Right ventricle myocardium inferior (tissue), 1 donor: ENCODE measurements around the gene NUFIP2. TPM values are rescaled to one million over a fixed set of nuclear protein-coding genes. Genes with fewer than 3 reads are reported as not detected.
"Not testable (repeated sequence)": the region's sequence is repeated elsewhere in the genome, so short reads cannot be mapped to it uniquely, and the experiment has no call there.

Experiments
- ATAC-seq: fragments of 200-7000 bp; cut with Tn5 transposase; one replicate; pipeline ENCODE4 v1.9.1; 2020; ENCODE audit warnings: mild to moderate bottlenecking, moderate library complexity
- DNase-seq: peaks from one replicate; pipeline ENCODE4 v3.0.0; 2021; ENCODE audit errors: missing footprints
- intact Hi-C: fragments of 100-400 bp; cut with DNase I; formaldehyde crosslinking; loops from one replicate; pipeline ENCODE4 v1.11.0; 2022
- long read RNA-seq: library from polyadenylated mRNA; unstranded; transcript quantifications from one replicate; pipeline ENCODE4 v2.0.0, GENCODE V29; 2021
- total RNA-seq: library from RNA; stranded (reverse); fragmentation: NEBNext Ultra II Directional; extraction: Animal tissue kit (Norgen Biotek cat#: 25700); gene quantifications from one replicate; pipeline ENCODE4 v1.2.1, GENCODE V29; 2021
- donor health status: DM: no; HTN: yes; CAD: no; lungs with severe emphysema.

The NUFIP2 gene
- total RNA-seq, result 42.3 TPM
- long read RNA-seq, full-length matches to known transcripts, result 1 of 3 reads
- long read RNA-seq, partial matches to known transcripts, result 2 of 3 reads
- long read RNA-seq, other reads (novel, unspliced or antisense), result 0 of 3 reads

- ATAC-seq (peak; percentile 97), DNase-seq (peak; percentile 100)
- intact Hi-C loops, result loop anchor here (1.0 to 10.0 kb wide), 3 partner anchors 75 to 271 kb away; partner anchors contain the start of genes ABHD15 and TP53I13
Measured at GRCh38 chr17:29293890-29294579, at the start of gene NUFIP2. Gene NUFIP2, minus strand, starts transcription at chr17:29294148. Its CDS starts 89 bp downstream, at chr17:29294059.

- intact Hi-C loops, result no loop called here
- no peak for DNase-seq
- no peak for ATAC-seq
Measured at GRCh38 chr17:29342158-29342765, 48.3 kb upstream of the NUFIP2 start.

- ATAC-seq, result no peak
- intact Hi-C loops, result no loop called here
- DNase-seq, result no peak
Measured at GRCh38 chr17:29341726-29342125, 47.8 kb upstream of the NUFIP2 start.

GRCh38 chr17:29339016-29339415, 45.1 kb upstream of the NUFIP2 start:
- ATAC-seq, result not testable (repeated sequence)

GRCh38 chr17:29331708-29332085, 37.7 kb upstream of the NUFIP2 start:
- DNase-seq (no peak), ATAC-seq (no peak)
- intact Hi-C loops, result no loop called here

More at GRCh38 chr17:29339016-29339415, 45.1 kb upstream of the NUFIP2 start:
- DNase-seq, intact Hi-C loops: not testable (repeated sequence)

GRCh38 chr17:29331075-29331707, 37.2 kb upstream of the NUFIP2 start:
- intact Hi-C loops, result no loop called here
- no peak for ATAC-seq
- no peak for DNase-seq

- intact Hi-C loops, result no loop called here
- no peak for DNase-seq
- ATAC-seq, result no peak
Measured at GRCh38 chr17:29327412-29327811, 33.5 kb upstream of the NUFIP2 start.

GRCh38 chr17:29326023-29326813, 32.3 kb upstream of the NUFIP2 start:
- no peak for ATAC-seq
- intact Hi-C loops, result no loop called here

GRCh38 chr17:29322363-29322762, 28.4 kb upstream of the NUFIP2 start:
- DNase-seq (no peak), ATAC-seq (no peak)
- intact Hi-C loops, result no loop called here

More at GRCh38 chr17:29326023-29326813, 32.3 kb upstream of the NUFIP2 start:
- DNase-seq, result no peak

GRCh38 chr17:29303386-29303785, 9.4 kb upstream of the NUFIP2 start:
- intact Hi-C loops, result no loop called here
- no peak for DNase-seq
- no peak for ATAC-seq

- ATAC-seq, result no peak
- intact Hi-C loops, result loop anchor here (10.0 kb wide), 1 partner anchor 266 kb away; the partner anchor contains the start of genes ABHD15 and TP53I13
- DNase-seq, result no peak
Measured at GRCh38 chr17:29299031-29299430, 5.1 kb upstream of the NUFIP2 start.

- DNase-seq (no peak), ATAC-seq (no peak)
- intact Hi-C loops, result loop anchor here (2.0 to 10.0 kb wide), 2 partner anchors 73 to 269 kb away; partner anchors contain the start of genes ABHD15 and TP53I13
Measured at GRCh38 chr17:29295420-29295819, 1.5 kb upstream of the NUFIP2 start.

- ATAC-seq, result no peak
- intact Hi-C loops, result loop anchor here (1.0 to 10.0 kb wide), 3 partner anchors 74 to 270 kb away; partner anchors contain the start of genes ABHD15 and TP53I13
- no peak for DNase-seq
Measured at GRCh38 chr17:29294580-29294900, 592 bp upstream of the NUFIP2 start.

GRCh38 chr17:29292992-29293889, 707 bp downstream of the NUFIP2 start:
- DNase-seq (peak; percentile 86), ATAC-seq (peak; percentile 32)
- intact Hi-C loops, result loop anchor here (10.0 kb wide), 1 partner anchor 272 kb away; the partner anchor contains the start of genes ABHD15 and TP53I13

GRCh38 chr17:29292071-29292991, 1.6 kb downstream of the NUFIP2 start:
- ATAC-seq (peak; percentile 14), DNase-seq (peak; percentile 84)
- intact Hi-C loops, result loop anchor here (10.0 kb wide), 1 partner anchor 272 kb away; the partner anchor contains the start of genes ABHD15 and TP53I13

- DNase-seq, result no peak
- intact Hi-C loops, result loop anchor here (10.0 kb wide), 1 partner anchor 274 kb away; the partner anchor contains the start of genes ABHD15 and TP53I13
- ATAC-seq, result no peak
Measured at GRCh38 chr17:29291163-29291752, 2.7 kb downstream of the NUFIP2 start.
